GM13977 (cell line): ENCODE results near the gene TBC1D7.

Source experiments
- DNase-seq: peaks from one replicate; pipeline ENCODE4 v3.0.0; 2012; ENCODE audit warnings: low spot score
- in situ Hi-C: fragments of 300-500 bp; cut with MboI; formaldehyde crosslinking; loops from one replicate; pipeline ENCODE4 v1.12.0; 2022; ENCODE audit warnings: low sequenced_read_pairs, low pct_unique_long_range_greater_than_20kb, mixed read lengths, inconsistent platforms; ENCODE audit not compliant: unreplicated experiment
- TF ChIP-seq, protein P1 (sequence below): IDR thresholded peaks from 2 replicates; pipeline ENCODE4 v1.5.1; 2012; ENCODE audit warnings: mild to moderate bottlenecking, control low read depth; ENCODE audit not compliant: insufficient read depth; ENCODE audit errors: extremely low read depth, missing control alignments

The TBC1D7 gene

DNA sequence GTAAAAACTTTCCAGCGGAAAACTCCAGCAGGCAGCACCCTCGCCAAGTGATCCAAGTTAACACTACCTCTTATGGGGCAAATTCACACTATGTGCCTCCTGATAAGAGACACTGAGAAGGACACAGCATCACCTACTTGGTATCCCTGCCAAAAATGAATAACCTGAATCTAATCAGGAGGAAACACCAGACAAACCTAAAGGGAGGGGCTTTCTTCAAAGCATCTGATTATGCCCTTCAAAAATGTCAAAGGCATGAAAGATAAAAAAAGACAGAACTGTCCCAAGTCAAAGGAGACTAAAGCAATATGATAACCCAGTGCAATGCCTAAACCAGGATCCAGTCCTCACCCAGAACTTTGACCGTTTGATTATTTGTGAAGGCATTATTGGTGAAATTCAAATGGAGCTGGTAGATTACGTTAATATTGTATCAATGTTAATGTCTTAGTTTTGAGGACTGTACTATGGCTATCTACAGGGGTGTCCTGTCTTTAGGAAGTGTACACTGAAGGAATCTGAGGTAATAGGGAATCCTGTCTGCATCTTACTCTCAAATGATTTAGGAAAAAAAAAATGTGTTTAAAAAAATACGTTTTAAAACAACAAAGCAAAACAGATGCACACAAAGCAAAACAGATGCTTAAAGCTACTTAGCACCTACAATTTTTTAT lies 8.3 kb downstream of the TBC1D7 start:
- TF ChIP-seq, protein P1, sequence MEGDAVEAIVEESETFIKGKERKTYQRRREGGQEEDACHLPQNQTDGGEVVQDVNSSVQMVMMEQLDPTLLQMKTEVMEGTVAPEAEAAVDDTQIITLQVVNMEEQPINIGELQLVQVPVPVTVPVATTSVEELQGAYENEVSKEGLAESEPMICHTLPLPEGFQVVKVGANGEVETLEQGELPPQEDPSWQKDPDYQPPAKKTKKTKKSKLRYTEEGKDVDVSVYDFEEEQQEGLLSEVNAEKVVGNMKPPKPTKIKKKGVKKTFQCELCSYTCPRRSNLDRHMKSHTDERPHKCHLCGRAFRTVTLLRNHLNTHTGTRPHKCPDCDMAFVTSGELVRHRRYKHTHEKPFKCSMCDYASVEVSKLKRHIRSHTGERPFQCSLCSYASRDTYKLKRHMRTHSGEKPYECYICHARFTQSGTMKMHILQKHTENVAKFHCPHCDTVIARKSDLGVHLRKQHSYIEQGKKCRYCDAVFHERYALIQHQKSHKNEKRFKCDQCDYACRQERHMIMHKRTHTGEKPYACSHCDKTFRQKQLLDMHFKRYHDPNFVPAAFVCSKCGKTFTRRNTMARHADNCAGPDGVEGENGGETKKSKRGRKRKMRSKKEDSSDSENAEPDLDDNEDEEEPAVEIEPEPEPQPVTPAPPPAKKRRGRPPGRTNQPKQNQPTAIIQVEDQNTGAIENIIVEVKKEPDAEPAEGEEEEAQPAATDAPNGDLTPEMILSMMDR = no peak
- in situ Hi-C loops = no loop called here

DNA sequence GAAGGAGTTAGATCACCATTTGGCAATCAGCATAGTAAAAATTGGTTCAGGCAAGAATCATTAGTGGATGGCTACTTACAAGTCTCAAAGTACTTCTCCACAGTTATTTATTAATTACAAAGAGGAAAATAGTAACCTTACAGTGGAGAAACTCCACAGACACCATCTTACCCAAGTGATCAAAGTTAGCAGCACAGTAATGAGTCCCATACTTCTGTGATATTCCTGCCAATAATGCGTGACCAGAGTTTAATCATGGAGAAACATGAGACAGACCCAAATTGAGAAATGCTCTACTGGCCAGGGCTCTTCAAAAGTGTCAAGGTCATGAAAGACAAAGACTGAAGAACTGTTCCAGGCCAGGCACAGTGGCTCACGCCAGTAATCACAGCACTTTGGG lies 9.5 kb downstream of the TBC1D7 start:
- no peak for DNase-seq
- in situ Hi-C loops = no loop called here
- TF ChIP-seq, protein P1 = no peak

More for the DNA sequence above, 8.3 kb downstream of the TBC1D7 start:
- no peak for DNase-seq

GRCh38 chr6:13315896-13316295 lies 12.4 kb downstream of the TBC1D7 start:
- no peak for DNase-seq
- in situ Hi-C loops = no loop called here
- TF ChIP-seq, protein P1 = no peak

- TF ChIP-seq, protein P1 = no peak
- in situ Hi-C loops = no loop called here
- no peak for DNase-seq
Measured at GRCh38 chr6:13314806-13315205, 13.5 kb downstream of the TBC1D7 start.

DNA sequence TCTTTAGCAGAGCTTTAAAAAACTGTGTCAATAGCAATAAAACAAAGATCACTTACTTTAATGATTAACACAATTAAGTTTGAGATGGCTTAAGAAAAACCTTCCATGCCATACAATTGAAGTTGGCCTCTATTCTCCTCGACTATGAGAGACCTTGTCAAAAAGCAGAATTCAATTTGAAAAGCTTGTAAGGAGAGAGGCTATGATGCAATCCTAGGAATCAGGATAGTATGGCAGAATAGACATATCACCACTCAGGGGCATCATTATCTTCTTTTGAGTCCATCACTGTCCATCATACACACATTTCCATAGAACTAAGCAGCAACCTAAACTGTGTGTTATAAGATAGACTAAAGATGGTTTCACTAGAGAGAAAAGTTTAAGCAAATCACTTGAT lies 17.2 kb downstream of the TBC1D7 start:
- TF ChIP-seq, protein P1 = no peak
- DNase-seq = no peak

GRCh38 chr6:13308332-13308731 lies 20.0 kb downstream of the TBC1D7 start:
- DNase-seq = no peak
- in situ Hi-C loops = no loop called here
- TF ChIP-seq, protein P1 = no peak

More for the DNA sequence above, 17.2 kb downstream of the TBC1D7 start:
- in situ Hi-C loops = no loop called here
